ENCODE measurements around the gene CFAP92. TPM values are rescaled to one million over a fixed set of nuclear protein-coding genes. Genes with fewer than 3 reads are reported as not detected.

The CFAP92 gene
- total RNA-seq, 1 donor from 2014 or later = not detected

GRCh38 chr3:129028866-129029265 lies 35.0 kb upstream of the CFAP92 start:
- TF ChIP-seq CTCF (IDR thresholded peaks at IDR 0.05) = no peak

GRCh38 chr3:129027544-129027880 lies 33.6 kb upstream of the CFAP92 start:
- TF ChIP-seq CTCF (IDR thresholded peaks at IDR 0.05) = no peak
- peak; percentile 67 for DNase-seq (ENCODE audit: low spot score)
- H3K4me3 Mint-ChIP-seq (ENCODE audit: unreplicated experiment) = no peak overlapping the region
- H3K27me3 Mint-ChIP-seq (ENCODE audit: low read depth) = peaks cover 5% of the 10 kb centered on the region
- H3K36me3 Mint-ChIP-seq (ENCODE audit: low read depth) = no peaks in the 10 kb centered on the region
- H3K27ac Mint-ChIP-seq (ENCODE audit: unreplicated experiment) = no peak overlapping the region
- H3K4me1 Mint-ChIP-seq (ENCODE audit: low read depth) = peaks cover 7% of the 10 kb centered on the region
- peaks cover 2% of the 10 kb centered on the region for H3K9me3 Mint-ChIP-seq (ENCODE audit: low read depth)

More at GRCh38 chr3:129028866-129029265, 35.0 kb upstream of the CFAP92 start:
- Mint-ChIP-seq H3K4me1 (ENCODE audit: low read depth) (peaks cover 7% of the 10 kb centered on the region), H3K27ac (ENCODE audit: unreplicated experiment) (no peak overlapping the region), H3K27me3 (ENCODE audit: low read depth) (peaks cover 6% of the 10 kb centered on the region), H3K9me3 (ENCODE audit: low read depth) (no peaks in the 10 kb centered on the region), H3K4me3 (ENCODE audit: unreplicated experiment) (no peak overlapping the region), H3K36me3 (ENCODE audit: low read depth) (no peaks in the 10 kb centered on the region)
- DNase-seq (ENCODE audit: low spot score) = no peak

GRCh38 chr3:129026728-129027543 lies 33.1 kb upstream of the CFAP92 start:
- H3K4me1 Mint-ChIP-seq (ENCODE audit: low read depth) = peaks cover 7% of the 10 kb centered on the region
- no peaks in the 10 kb centered on the region for H3K36me3 Mint-ChIP-seq (ENCODE audit: low read depth)
- H3K9me3 Mint-ChIP-seq (ENCODE audit: low read depth) = peaks cover 2% of the 10 kb centered on the region
- DNase-seq (ENCODE audit: low spot score) = peak; percentile 42
- peaks cover 5% of the 10 kb centered on the region for H3K27me3 Mint-ChIP-seq (ENCODE audit: low read depth)
- no peak overlapping the region for H3K27ac Mint-ChIP-seq (ENCODE audit: unreplicated experiment)
- H3K4me3 Mint-ChIP-seq (ENCODE audit: unreplicated experiment) = peak overlapping the region; percentile 68
- TF ChIP-seq CTCF (IDR thresholded peaks at IDR 0.05) = peak; percentile 79

- H3K9me3 Mint-ChIP-seq (ENCODE audit: low read depth) = peaks cover 2% of the 10 kb centered on the region
- no peak for TF ChIP-seq CTCF (IDR thresholded peaks at IDR 0.05)
- DNase-seq (ENCODE audit: low spot score) = peak; percentile 75
- H3K27me3 Mint-ChIP-seq (ENCODE audit: low read depth) = peaks cover 5% of the 10 kb centered on the region
- no peaks in the 10 kb centered on the region for H3K36me3 Mint-ChIP-seq (ENCODE audit: low read depth)
- no peak overlapping the region for H3K4me3 Mint-ChIP-seq (ENCODE audit: unreplicated experiment)
- H3K4me1 Mint-ChIP-seq (ENCODE audit: low read depth) = peaks cover 7% of the 10 kb centered on the region
- H3K27ac Mint-ChIP-seq (ENCODE audit: unreplicated experiment) = no peak overlapping the region
Observed at GRCh38 chr3:129025691-129026435, 32.0 kb upstream of the CFAP92 start.

- Mint-ChIP-seq H3K9me3 (ENCODE audit: low read depth) (peaks cover 2% of the 10 kb centered on the region), H3K27ac (ENCODE audit: unreplicated experiment) (no peak overlapping the region), H3K36me3 (ENCODE audit: low read depth) (no peaks in the 10 kb centered on the region), H3K27me3 (ENCODE audit: low read depth) (peaks cover 5% of the 10 kb centered on the region), H3K4me1 (ENCODE audit: low read depth) (peaks cover 7% of the 10 kb centered on the region), H3K4me3 (ENCODE audit: unreplicated experiment) (no peak overlapping the region)
- TF ChIP-seq CTCF (IDR thresholded peaks at IDR 0.05) = no peak
- peak; percentile 75 for DNase-seq (ENCODE audit: low spot score)
Observed at GRCh38 chr3:129025108-129025507, 31.2 kb upstream of the CFAP92 start.

Measured in chondrocyte (in vitro differentiated cells).